Stimulated activated CD4-positive, alpha-beta T cell treated with anti-CD3 and anti-CD28 coated beads, Interleukin-2, amount 100 ng/mL, for 4 hours (primary cell): ENCODE results near the gene CFAP100.

Experiments used
- DNase-seq: peaks from one replicate; pipeline ENCODE4 v3.0.0-alpha.2; 2020; ENCODE audit warnings: low read depth

Gene CFAP100

GRCh38 chr3:126442856-126443242 lies 48.1 kb downstream of the CFAP100 start:
- DNase-seq: no peak

- DNase-seq: no peak
These were observed 50.8 kb downstream of the CFAP100 start for GRCh38 chr3:126445506-126445905.

- no peak for DNase-seq
These were observed 51.6 kb downstream of the CFAP100 start for GRCh38 chr3:126446301-126446700.

GRCh38 chr3:126446791-126447190 lies 52.1 kb downstream of the CFAP100 start:
- DNase-seq: no peak

- no peak for DNase-seq
These were observed 52.9 kb downstream of the CFAP100 start for GRCh38 chr3:126447456-126448106.

GRCh38 chr3:126448136-126448892 lies 53.6 kb downstream of the CFAP100 start:
- DNase-seq: no peak

GRCh38 chr3:126448893-126449180 lies 54.1 kb downstream of the CFAP100 start:
- DNase-seq: no peak

GRCh38 chr3:126449621-126450051 lies 54.9 kb downstream of the CFAP100 start:
- DNase-seq: no peak

- DNase-seq: no peak
These were observed 55.5 kb downstream of the CFAP100 start for GRCh38 chr3:126450219-126450618.

- DNase-seq: no peak
These were observed 56.0 kb downstream of the CFAP100 start for GRCh38 chr3:126450744-126451143.

GRCh38 chr3:126451511-126451910 lies 56.8 kb downstream of the CFAP100 start:
- no peak for DNase-seq

GRCh38 chr3:126452213-126452612 lies 57.5 kb downstream of the CFAP100 start:
- no peak for DNase-seq

- DNase-seq: no peak
These were observed 59.3 kb downstream of the CFAP100 start for GRCh38 chr3:126454025-126454424.

- no peak for DNase-seq
These were observed 59.9 kb downstream of the CFAP100 start for GRCh38 chr3:126454437-126455198.

- DNase-seq: no peak
These were observed 61.5 kb downstream of the CFAP100 start for GRCh38 chr3:126456211-126456610.

- DNase-seq: no peak
These were observed 62.2 kb downstream of the CFAP100 start for GRCh38 chr3:126456766-126457388.

GRCh38 chr3:126459111-126459762 lies 64.5 kb downstream of the CFAP100 start:
- no peak for DNase-seq

- no peak for DNase-seq
These were observed 65.0 kb downstream of the CFAP100 start for GRCh38 chr3:126459763-126460127.

GRCh38 chr3:126460381-126460780 lies 65.7 kb downstream of the CFAP100 start:
- no peak for DNase-seq

GRCh38 chr3:126461450-126462070 lies 66.9 kb downstream of the CFAP100 start:
- DNase-seq: no peak

GRCh38 chr3:126463521-126463920 lies 68.8 kb downstream of the CFAP100 start:
- DNase-seq: no peak

GRCh38 chr3:126464093-126464492 lies 69.4 kb downstream of the CFAP100 start:
- DNase-seq: no peak
